ENCODE measurements around the gene REL.

Gene REL

DNA sequence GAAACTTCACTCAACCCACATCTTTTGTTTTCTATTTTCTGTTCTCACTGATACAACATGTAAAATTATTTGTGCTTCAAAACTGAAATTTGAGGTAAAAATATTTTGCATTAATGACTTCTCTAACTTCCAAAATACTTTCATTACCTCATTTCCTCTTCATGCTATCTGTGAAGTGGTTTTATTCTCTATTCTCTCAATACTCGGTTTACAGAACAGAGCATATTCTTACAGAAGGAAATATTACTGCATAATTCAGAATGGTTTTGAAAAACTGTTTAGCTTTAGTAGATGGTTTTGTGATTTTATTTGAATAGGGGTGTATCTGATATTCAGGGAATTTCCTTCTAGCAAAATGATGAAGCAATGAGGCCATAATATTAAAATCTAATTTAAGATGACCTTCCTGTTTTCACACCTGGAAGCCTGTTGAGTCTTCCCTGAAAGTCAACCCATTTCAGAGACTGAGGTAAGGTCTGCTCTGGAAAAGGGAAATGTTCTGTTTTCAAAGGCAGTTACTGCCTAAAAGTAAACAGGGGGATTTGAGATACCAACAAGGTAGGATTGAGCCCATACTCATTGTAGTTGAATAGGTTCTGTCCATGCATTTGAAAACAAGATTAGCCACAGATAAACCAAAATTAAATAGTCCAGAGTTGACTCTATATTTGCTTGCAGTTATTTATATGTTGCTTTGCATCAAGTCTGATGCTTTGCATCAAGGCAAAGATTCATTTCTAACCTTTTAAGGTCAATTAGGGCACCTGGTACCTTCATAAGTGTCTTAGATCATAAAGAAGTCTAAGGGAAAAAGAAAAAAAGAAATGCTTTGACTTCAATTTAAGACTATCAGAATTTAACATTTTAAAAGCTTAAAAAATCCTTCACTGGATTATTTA, 85.4 kb downstream of the REL start:
- no peak for DNase-seq (ENCODE audit: low read depth)

DNA sequence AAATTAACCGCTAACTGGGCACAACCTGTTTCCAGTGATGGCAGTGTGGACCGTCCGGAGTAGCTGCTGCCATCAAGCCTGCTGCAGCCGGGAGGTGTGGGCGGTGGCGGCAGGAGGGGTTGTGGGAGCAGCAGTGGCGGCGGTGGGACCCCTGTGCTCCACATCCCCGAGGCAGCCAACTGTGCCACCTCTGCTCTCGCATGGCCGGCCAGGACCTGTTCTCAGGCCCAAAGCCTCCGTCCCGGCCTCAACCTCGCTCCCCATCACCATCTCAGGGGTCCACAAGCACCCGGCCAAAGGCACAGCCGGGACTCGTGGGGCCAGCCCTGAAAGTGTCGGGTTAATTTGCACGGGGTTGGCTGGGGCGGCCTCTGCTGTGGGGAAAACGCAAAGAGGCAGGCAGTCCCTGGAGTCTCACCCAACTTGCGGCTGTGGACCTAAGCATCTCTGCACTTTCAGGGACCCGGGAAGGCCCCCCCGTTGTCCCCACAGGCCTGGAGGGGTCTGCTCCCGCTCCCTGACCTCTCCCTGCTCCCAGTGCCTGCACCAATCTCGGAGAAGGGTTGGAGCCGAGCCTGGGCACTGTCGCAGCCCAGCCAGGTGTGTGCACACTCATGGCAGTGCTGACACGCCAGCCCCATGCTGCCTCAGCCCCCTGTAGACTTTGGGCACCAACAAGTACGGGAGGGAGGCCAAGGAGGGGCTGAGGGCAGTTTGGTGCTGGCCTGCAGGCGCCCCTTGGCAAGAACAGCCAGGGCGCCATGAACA, 91.7 kb downstream of the REL start:
- DNase-seq (ENCODE audit: low read depth), result no peak

DNA sequence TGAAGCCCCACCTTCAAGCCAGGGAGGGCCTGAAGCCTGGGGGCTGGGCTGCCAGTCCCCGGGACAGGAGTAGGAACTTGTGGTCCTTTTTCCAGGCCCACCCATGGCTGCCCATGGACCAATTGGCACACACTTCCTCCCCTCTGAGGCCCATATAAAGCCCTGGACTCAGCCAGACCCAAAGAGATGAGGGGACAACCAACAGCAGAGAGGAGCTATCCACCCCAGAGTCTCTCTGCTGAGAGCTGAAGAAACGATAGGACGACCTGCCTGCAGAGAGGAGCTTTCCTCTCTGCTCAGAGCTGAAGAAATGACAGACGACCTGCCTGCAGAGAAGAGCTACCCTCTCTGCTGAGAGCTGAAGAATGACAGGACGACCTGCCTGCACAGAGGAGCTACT, 92.3 kb downstream of the REL start:
- DNase-seq (ENCODE audit: low read depth), result no peak

DNA sequence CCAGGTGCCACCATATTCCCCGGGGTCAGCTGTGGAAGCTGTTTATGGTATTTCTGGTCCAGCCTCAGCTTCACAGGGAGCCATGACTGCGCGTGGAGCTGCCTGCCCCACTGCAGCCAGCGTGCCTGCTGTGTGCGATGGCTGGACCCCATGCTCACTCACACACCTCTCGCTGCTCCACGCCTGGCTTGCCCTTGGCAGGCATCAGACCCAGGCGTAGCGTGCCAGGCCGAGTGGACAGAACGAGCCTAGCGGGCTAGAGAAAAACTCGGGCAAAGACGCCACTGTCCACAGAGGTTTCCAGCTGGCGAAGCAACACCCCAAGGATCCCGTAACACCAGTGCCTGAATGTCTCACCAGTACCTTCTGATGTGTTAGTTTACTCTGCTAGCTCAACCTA, 93.3 kb downstream of the REL start:
- DNase-seq (ENCODE audit: low read depth), result no peak

All from activated gamma-delta T cell treated with anti-CD3 and anti-CD28 coated beads, Interleukin-2, amount 50 U/mL, for 16 hours (primary cell).